HG03457 (cell line): Measurements from ENCODE around the gene PLXNA1.

Experiments
- ATAC-seq: cut with Tn5 transposase; IDR thresholded peaks from one replicate; pipeline ENCODE4 v1.9.1; 2021; ENCODE audit warnings: moderate number of reproducible peaks; ENCODE audit not compliant: unreplicated experiment

The PLXNA1 gene

GRCh38 chr3:126952983-126953660, 29.8 kb upstream of the PLXNA1 start:
- no peak for ATAC-seq

- no peak for ATAC-seq
Measured at GRCh38 chr3:126954141-126954842, 28.6 kb upstream of the PLXNA1 start.

- ATAC-seq, result no peak
Measured at GRCh38 chr3:126955004-126955790, 27.7 kb upstream of the PLXNA1 start.

GRCh38 chr3:126956361-126956760, 26.6 kb upstream of the PLXNA1 start:
- ATAC-seq, result no peak

- ATAC-seq, result no peak
Measured at GRCh38 chr3:126956866-126957650, 25.9 kb upstream of the PLXNA1 start.

GRCh38 chr3:126957776-126958637, 24.9 kb upstream of the PLXNA1 start:
- ATAC-seq, result no peak

- no peak for ATAC-seq
Measured at GRCh38 chr3:126958638-126959085, 24.3 kb upstream of the PLXNA1 start.

GRCh38 chr3:126959136-126959920, 23.6 kb upstream of the PLXNA1 start:
- no peak for ATAC-seq

GRCh38 chr3:126959921-126960603, 22.9 kb upstream of the PLXNA1 start:
- no peak for ATAC-seq

GRCh38 chr3:126960604-126960995, 22.3 kb upstream of the PLXNA1 start:
- ATAC-seq, result no peak

GRCh38 chr3:126961191-126961790, 21.6 kb upstream of the PLXNA1 start:
- ATAC-seq, result no peak

- no peak for ATAC-seq
Measured at GRCh38 chr3:126961791-126962461, 21.0 kb upstream of the PLXNA1 start.

GRCh38 chr3:126962756-126963155, 20.2 kb upstream of the PLXNA1 start:
- no peak for ATAC-seq

- no peak for ATAC-seq
Measured at GRCh38 chr3:126963261-126964190, 19.4 kb upstream of the PLXNA1 start.

- ATAC-seq, result no peak
Measured at GRCh38 chr3:126964261-126964660, 18.7 kb upstream of the PLXNA1 start.

- no peak for ATAC-seq
Measured at GRCh38 chr3:126964950-126965349, 18.0 kb upstream of the PLXNA1 start.
